Stimulated activated CD8-positive, alpha-beta memory T cell treated with anti-CD3 and anti-CD28 coated beads, Interleukin-4, amount 100 ng/mL, for 4 hours (primary cell): ENCODE results near the gene CHMP2B.

Experiments used
- DNase-seq, 2 donors: peaks; one replicate each; pipeline ENCODE4 v3.0.0-alpha.2; 2020; ENCODE audit warnings: low read depth in 2 of 2, low spot score in 1 of 2

CHMP2B gene

DNA sequence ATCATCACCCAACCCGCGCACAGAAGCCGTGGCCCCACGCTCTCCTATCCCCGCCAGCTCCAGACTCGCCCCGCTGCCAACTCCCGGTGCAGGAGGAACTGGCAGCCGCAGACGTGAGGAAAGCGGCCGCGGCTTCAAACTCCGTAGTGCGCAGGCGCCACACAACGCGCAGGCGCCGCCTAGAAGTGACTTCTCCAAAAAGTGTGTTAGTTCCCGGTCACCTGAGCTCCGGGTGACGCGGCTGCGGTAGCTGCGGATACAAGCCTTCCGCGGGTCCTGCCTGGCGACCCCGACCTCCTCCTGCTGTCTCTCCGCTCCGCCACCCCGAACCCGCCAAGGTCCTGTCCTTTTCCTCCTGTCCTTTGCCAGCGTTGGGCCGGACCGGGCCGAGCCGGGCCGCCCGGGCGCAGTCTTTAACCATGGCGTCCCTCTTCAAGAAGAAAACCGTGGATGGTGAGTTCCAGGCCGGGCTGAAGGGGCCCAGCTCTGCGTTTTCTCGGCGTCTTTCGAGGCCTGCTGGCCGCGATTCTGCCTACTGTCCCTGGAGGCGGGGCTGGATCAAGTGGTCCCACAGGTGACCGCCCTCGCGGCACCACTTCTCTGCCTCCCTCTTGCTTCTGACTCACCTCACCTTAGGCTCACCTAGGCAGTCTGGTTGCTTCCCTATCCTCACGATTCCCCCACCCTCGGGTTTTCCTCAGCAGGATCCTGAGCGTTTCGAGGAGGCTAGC is at the start of gene CHMP2B:
TSS of gene CHMP2B (plus strand) at position 206 of the 731 bp plus-strand sequence. CDS start at position 420, 214 bp downstream.
- DNase-seq, result peak; percentile 81 to 84

DNA sequence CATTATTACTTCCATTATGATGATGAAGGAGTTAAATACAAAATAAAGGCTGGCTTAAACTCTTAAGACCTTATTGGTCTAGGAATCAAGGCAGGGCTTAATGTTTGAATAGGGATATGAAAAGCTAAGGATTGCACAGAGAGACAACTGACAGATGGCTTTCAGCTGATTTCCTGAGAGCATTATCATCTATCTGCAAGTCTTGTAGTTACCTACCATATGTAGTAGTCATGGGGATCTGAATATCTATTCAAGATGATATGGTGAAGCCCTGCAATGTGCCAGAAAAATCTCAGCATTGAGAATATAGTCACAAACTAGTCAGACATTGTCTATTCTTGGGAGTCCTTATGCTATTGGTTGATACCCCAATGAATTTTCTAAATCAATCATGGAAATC is 47.5 kb upstream of the CHMP2B start:
- DNase-seq, result no peak

DNA sequence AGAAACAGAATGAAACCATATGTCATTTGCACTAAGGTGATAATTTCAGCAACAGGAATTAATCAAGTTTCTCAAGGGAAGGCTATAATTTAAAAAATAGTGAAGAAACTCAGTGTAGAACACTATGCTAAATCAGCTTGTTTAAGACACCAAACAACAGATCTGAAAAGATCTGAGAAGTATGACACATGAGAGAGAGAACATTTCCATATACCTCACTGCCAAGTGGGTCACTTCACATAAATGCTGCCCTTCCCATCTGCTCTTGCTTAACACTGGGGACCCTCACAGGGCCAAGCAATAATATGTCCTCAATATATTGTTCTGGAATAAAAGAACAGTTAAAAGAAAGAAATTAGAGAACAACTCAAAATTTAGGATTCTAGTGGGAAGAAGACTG is 45.6 kb upstream of the CHMP2B start:
- no peak for DNase-seq

DNA sequence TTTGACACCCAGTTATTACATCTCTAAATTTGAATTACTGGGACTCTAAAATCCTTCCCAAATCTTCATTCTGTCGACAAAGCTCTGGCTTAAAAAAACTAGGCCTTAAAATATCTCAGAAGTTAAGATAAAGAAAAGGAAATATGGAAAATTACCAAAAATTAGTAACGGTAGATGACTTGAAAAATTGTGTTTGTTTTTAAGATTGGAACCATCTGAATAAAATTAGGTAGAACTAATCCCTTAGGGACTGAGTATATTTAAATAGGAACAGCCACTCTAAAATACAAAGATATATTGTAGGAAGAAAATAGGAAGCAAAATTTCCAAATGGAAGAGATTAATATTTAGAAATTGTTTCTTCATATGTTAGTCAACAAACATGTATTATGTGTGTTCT is 45.1 kb upstream of the CHMP2B start:
- no peak for DNase-seq

DNA sequence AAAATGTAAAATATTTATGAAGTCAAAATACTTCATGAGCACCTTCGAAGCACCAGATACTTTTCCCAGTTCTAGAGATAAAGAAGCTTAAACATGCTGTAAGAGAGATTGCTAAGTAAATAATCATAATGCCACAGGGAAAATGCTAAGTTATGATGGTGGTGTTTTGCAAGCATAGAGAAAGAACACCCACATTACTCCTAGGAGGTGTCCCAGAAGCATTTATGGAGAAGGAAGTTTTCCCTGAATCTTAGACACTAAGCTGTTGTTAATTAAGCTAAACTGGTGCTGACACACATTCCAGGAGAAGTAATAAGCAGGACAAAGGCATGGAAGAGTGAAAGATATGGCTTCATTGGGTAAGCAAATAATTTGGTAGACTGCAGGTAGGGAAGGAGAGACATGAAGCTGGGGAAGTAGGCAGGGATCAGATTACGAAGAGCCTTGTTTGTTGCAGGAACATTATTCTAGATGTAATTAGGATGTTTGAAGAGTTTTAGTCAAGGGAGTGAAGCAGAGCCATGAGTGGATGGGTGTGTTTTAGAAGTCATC is 40.4 kb upstream of the CHMP2B start:
- DNase-seq, result no peak

DNA sequence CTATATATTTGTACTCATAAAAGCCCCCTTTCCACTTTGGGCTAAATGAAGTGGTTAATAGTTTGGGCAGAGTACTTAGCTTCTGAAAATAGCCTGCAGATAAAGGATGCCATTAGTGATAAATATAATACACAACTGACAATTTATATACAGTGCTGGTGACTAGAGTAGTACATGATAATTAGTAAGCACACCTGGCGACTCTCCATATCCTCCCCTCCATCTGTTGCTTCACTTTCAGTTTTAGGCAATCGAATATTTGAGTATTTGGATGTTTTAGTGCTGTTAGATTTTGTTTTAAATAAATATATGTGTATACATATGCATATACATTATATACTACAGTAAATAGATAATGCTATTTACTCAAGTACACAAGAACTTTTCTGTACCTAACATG is 35.9 kb upstream of the CHMP2B start:
- DNase-seq, result no peak

- DNase-seq, result no peak
Measured at GRCh38 chr3:87191641-87192040, 35.5 kb upstream of the CHMP2B start.

- DNase-seq, result no peak
Measured at GRCh38 chr3:87196879-87197278, 30.2 kb upstream of the CHMP2B start.

- no peak for DNase-seq
Measured at GRCh38 chr3:87197531-87197930, 29.6 kb upstream of the CHMP2B start.

DNA sequence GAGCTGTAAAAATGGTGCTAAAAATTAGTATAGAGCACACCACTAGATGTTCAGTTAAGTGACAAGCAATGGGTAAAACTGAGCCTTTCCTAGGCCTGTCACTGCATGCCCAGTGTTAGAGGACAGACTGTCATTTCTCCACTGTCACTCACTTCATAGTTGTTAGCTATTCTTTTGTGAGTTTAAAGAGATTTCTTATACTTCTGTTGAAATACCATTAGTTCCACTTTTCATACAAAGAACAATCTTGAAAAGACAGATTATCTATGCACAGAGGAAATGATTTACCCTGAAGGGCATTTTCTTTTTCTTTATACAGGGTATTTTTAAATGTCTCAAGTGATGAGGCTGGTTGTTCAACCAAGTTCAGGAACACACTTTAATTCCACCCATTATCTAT is 28.3 kb upstream of the CHMP2B start:
- no peak for DNase-seq

DNA sequence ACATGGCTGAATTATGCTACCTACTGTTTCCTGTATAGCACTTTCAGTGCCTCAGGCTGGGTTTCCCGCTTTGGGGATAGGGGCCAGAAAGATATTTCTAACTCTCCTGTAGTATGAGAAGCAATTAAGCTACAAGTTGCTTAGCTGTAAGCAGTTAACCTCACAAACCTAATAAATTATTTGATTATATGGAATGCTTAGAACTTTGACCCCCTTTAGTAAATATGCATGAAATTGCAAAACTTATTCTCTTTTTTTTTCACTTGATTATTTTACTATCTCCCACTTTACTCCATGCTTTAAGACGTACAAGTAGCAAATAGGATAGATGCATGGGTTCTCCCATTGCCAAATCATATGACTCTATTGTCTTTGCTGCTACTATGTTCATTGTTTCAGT is 27.5 kb upstream of the CHMP2B start:
- DNase-seq, result no peak

DNA sequence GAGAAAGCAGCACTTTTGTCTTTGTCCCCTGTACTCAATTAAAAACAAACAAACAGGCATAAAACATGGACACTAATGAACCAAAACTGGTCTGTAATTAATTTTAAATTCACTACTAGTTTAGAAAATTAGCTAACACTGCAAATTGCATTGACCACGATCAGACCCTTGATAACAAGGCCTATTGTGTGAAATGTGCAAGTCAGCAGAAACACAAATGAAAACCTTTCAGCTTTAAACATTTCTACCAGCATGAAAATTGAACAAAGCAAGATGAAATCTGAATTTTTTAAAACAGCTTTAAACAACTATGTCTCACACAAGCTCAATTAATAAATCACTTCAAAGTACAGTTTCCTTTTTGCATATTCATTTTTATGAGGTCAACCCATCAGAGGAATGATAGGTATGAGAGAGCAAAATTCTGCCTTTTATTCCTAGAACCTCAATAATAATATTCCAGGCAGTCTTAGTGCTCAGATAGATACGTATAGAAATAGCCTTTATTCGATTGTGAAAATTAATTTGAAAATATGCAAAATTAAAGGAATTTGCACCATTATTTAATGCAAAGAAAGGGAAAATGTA is 27.0 kb upstream of the CHMP2B start:
- no peak for DNase-seq

GRCh38 chr3:87201727-87202126 is 25.4 kb upstream of the CHMP2B start:
- DNase-seq, result no peak

DNA sequence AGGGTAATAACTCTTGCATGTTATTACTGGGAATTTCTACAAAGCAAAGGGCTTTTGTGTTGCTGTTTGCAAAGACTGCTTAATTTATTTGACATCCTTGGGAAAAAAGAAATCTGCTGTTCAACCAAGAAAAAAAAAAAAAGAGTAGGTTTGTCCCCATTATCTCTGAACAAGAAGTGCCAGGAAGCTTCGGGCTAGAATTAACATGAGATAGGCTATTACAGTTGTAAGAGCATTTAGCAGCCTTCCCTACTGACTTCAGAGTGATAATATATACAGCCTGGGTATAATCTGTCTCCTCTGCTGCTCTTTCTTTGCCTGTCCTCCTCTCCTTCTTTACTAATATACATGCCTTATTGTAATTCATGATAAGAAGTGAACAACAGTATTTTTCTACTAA is 23.3 kb upstream of the CHMP2B start:
- no peak for DNase-seq

- no peak for DNase-seq
Measured at GRCh38 chr3:87206070-87206469, 21.0 kb upstream of the CHMP2B start.

- no peak for DNase-seq
Measured at GRCh38 chr3:87206635-87207034, 20.5 kb upstream of the CHMP2B start.

GRCh38 chr3:87207460-87207859 is 19.6 kb upstream of the CHMP2B start:
- no peak for DNase-seq

DNA sequence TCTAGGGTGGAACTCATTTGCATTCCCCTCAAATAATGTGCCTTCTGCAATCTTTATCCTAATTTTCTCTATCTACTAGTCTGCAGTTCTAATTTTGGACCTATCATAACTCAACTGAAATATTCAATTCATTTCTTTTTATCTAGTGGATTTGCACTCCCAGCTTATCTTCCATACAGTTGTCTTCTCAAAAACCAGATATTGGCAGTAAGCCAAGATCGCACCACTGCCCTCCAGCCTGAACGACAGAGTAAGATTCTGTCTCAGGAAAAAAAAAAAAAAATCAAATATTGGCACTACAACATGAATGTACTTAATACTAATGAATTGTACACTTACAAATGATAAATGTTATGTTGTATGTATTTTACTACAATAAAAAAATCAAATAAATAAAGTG is 18.0 kb upstream of the CHMP2B start:
- DNase-seq, result no peak

GRCh38 chr3:87218560-87218959 is 8.5 kb upstream of the CHMP2B start:
- no peak for DNase-seq

GRCh38 chr3:87219611-87220010 is 7.5 kb upstream of the CHMP2B start:
- DNase-seq, result no peak

- DNase-seq, result no peak
Measured at GRCh38 chr3:87225659-87226058, 1.4 kb upstream of the CHMP2B start.

DNA sequence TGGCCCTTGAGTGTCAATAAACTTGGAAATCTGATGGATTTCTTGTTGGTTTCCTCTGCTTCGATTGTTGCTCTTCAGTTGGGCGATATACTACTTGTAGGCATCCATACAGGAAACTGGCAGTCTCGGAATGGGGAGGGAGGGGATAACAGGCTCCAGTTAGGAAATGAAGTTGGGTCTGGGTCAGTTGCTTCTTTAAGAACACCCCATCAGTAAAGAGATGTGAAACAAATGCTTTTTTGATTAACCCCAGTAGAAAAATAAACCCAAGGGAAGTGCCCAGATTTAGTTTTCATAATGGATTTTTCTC is 681 bp downstream of the CHMP2B start:
- no peak for DNase-seq

DNA sequence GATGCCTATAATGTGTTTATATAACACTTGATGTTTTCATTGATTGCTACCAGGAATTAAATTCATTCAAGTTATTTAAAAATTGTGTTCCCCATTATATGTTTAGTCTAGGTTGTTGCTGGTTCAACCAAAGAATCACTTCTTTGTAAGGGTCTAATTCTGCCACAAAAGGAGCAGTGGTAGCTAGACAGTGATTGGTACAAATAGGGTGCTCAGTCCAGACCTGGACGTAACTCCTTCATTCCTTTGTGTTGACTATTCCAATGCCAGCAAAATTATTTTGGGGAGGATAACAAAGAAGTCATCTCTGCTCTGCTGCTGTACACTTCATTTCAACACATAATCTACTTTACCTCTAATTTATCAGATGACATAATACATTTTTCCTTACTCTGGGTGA is 1.2 kb downstream of the CHMP2B start:
- DNase-seq, result no peak
